HL-60 (cell line): ENCODE data around the gene LRMDA.

Experiments used
- POLR2AphosphoS5 ChIP-seq: IDR thresholded peaks from 2 replicates; pipeline ENCODE4 v1.6.1; 2012; ENCODE audit warnings: low read depth
- TF ChIP-seq, protein P1 (sequence below): IDR thresholded peaks from one replicate; pipeline ENCODE4 v1.5.1; 2011; ENCODE audit warnings: low read length, control low read depth, inconsistent platforms; ENCODE audit not compliant: insufficient read depth

DNA sequence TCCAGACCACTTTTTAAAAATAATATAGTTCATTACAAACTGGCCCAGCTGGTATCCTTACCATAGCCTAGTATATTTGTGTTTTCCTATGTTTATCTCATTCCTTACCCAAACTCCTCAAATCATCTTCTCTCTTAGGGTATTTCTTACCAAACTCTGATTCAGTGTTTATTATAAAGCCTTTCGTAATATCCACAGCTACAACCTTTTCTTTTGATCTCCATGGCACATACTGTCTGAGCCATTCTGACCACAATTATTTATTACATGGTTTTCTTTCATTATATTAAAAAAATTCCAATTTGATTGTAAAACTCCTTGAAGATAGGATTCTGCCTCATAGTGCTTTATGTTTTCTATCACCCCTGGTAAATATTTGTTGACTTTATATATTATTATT, 94.2 kb downstream of the LRMDA start:
- TF ChIP-seq, protein P1, sequence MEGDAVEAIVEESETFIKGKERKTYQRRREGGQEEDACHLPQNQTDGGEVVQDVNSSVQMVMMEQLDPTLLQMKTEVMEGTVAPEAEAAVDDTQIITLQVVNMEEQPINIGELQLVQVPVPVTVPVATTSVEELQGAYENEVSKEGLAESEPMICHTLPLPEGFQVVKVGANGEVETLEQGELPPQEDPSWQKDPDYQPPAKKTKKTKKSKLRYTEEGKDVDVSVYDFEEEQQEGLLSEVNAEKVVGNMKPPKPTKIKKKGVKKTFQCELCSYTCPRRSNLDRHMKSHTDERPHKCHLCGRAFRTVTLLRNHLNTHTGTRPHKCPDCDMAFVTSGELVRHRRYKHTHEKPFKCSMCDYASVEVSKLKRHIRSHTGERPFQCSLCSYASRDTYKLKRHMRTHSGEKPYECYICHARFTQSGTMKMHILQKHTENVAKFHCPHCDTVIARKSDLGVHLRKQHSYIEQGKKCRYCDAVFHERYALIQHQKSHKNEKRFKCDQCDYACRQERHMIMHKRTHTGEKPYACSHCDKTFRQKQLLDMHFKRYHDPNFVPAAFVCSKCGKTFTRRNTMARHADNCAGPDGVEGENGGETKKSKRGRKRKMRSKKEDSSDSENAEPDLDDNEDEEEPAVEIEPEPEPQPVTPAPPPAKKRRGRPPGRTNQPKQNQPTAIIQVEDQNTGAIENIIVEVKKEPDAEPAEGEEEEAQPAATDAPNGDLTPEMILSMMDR: no peak
- TF ChIP-seq POLR2AphosphoS5: no peak
